Calu3 (cell line): ENCODE measurements around the gene ELMO1. TPM values are rescaled to one million over a fixed set of nuclear protein-coding genes. Genes with fewer than 3 reads are reported as not detected.

Experiments
- BruUV-seq: library from RNA; stranded (reverse); fragments of 400-500 nt; replicated peaks from 2 replicates; lab custom pipeline; 2021; lab: Mats Ljungman, UMichigan
- CTCF ChIA-PET: fragments of 300-600 bp; sonication (Branson Sonifier 250); formaldehyde crosslinking; loops from one replicate; lab custom pipeline; 2022; ENCODE audit warnings: antibody characterized with exemption; lab: Charles Lee
- DNase-seq: peaks from one replicate; pipeline ENCODE4 v3.0.0; 2022
- H3K27ac Mint-ChIP-seq: one replicate; pipeline ENCODE4 v1.8.0; 2022; ENCODE audit warnings: mixed read lengths; ENCODE audit not compliant: unreplicated experiment
- H3K27me3 Mint-ChIP-seq: one replicate; pipeline ENCODE4 v1.8.0; 2022; ENCODE audit warnings: mixed read lengths; ENCODE audit not compliant: unreplicated experiment
- H3K36me3 Mint-ChIP-seq: one replicate; pipeline ENCODE4 v1.8.0; 2022; ENCODE audit warnings: mild to moderate bottlenecking, moderate library complexity, mixed read lengths; ENCODE audit not compliant: insufficient read depth, unreplicated experiment
- H3K4me1 Mint-ChIP-seq: one replicate; pipeline ENCODE4 v1.8.0; 2022; ENCODE audit warnings: mild to moderate bottlenecking, low read depth, mixed read lengths; ENCODE audit not compliant: unreplicated experiment
- H3K4me3 Mint-ChIP-seq: one replicate; pipeline ENCODE4 v1.8.0; 2022; ENCODE audit warnings: mild to moderate bottlenecking, low read depth, moderate library complexity, mixed read lengths; ENCODE audit not compliant: unreplicated experiment
- H3K9me3 Mint-ChIP-seq: one replicate; pipeline ENCODE4 v1.8.0; 2022; ENCODE audit warnings: low read depth, mixed read lengths; ENCODE audit not compliant: unreplicated experiment
- intact Hi-C: fragments of 100-400 bp; cut with micrococcal nuclease; formaldehyde crosslinking; loops from one replicate; pipeline ENCODE4 v1.10.0; 2022; ENCODE audit not compliant: unreplicated experiment
- total RNA-seq: library from RNA; stranded (reverse); gene quantifications from 2 replicates; pipeline ENCODE4 v1.2.3, GENCODE V29; 2022
- TF ChIP-seq, protein P1 (sequence below): fragments of 200-600 bp; IDR thresholded peaks from one replicate; pipeline ENCODE4 v1.8.0; 2022; ENCODE audit warnings: antibody characterized with exemption; ENCODE audit not compliant: unreplicated experiment

ELMO1 gene
- total RNA-seq, 1 experiment from 2014 or later, result not detected

DNA sequence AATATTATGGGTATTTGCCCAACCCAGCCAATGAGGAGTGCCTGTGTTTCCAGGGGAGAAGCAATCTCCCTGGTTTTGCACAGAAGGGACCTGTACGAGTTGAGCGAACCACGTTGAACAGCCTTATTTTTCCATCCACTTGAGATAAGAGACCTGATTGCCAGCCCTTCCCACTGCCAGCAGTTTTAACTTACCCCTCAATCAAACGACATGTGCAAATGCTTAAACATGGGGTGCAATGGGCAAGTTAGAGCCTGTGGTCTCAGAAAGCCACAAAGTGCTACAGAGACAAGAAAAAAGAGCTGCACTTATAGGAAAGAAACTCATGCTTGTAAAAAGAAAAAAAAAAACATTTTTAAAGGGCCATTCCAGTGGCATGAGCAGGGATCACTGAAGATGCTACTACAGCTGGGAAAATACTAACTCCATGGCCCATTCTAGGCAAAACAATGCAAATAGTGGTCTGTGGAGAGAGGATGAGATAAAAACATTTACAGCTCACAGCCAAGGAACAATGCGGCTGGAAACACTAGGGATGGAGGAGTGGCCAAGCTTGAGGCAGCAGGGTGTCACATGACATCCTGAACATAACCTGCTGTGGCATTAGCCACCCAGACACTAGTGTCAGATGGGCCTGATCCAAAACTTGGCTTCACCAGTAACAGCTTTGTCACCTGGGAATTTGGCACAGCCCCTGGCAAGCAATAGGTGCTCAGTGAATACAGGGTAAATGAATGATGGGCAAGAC lies 162.8 kb downstream of the ELMO1 start:
- CTCF ChIA-PET, result interaction anchor here (0.6 kb wide), 1 partner anchor 67 kb away, joined by 3 read pairs; no protein-coding TSS in a partner anchor

DNA sequence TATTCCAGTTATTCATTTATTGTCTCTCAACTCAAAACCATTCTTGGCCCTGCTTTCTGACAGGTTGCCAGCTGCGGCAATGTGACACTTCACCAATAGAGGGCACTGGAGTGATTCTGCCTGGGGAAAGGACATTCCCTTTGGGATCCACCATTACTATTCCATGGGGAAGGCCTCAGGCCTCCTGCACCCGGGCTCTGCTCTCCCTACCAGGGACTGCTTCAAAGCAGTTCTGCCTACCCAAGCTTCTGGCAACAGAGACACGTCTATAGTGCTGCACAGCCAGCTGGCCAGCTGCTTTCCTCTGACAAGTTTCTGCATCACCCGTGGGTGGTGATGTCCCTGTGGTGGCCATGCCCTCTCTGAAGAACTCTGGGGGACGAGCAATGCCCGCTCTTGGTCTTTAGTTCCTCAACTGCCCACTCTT lies 163.8 kb downstream of the ELMO1 start:
- intact Hi-C loops, result loop anchor here (2.0 to 5.0 kb wide), 2 partner anchors 68 to 212 kb away; no protein-coding TSS in a partner anchor
- H3K27me3 Mint-ChIP-seq, result peaks cover 20% of the 10 kb centered on the region
- H3K4me1 Mint-ChIP-seq, result no peaks in the 10 kb centered on the region
- H3K36me3 Mint-ChIP-seq, result no peaks in the 10 kb centered on the region
- TF ChIP-seq, protein P1, sequence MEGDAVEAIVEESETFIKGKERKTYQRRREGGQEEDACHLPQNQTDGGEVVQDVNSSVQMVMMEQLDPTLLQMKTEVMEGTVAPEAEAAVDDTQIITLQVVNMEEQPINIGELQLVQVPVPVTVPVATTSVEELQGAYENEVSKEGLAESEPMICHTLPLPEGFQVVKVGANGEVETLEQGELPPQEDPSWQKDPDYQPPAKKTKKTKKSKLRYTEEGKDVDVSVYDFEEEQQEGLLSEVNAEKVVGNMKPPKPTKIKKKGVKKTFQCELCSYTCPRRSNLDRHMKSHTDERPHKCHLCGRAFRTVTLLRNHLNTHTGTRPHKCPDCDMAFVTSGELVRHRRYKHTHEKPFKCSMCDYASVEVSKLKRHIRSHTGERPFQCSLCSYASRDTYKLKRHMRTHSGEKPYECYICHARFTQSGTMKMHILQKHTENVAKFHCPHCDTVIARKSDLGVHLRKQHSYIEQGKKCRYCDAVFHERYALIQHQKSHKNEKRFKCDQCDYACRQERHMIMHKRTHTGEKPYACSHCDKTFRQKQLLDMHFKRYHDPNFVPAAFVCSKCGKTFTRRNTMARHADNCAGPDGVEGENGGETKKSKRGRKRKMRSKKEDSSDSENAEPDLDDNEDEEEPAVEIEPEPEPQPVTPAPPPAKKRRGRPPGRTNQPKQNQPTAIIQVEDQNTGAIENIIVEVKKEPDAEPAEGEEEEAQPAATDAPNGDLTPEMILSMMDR, result peak; percentile 53
- DNase-seq, result peak; percentile 63
- CTCF ChIA-PET, result interaction anchor here (1.0 kb wide), 1 partner anchor 69 kb away, joined by 3 read pairs; no protein-coding TSS in a partner anchor
- H3K27ac Mint-ChIP-seq, result no peak overlapping the region
- peaks cover 3% of the 10 kb centered on the region for H3K9me3 Mint-ChIP-seq
- no TSS peak for BruUV-seq
- no peak overlapping the region for H3K4me3 Mint-ChIP-seq

More for the DNA sequence above, 162.8 kb downstream of the ELMO1 start:
- intact Hi-C loops, result loop anchor here (2.0 kb wide), 1 partner anchor 67 kb away; no protein-coding TSS in a partner anchor
- no peak overlapping the region for H3K27ac Mint-ChIP-seq
- DNase-seq, result no peak
- no peak overlapping the region for H3K4me3 Mint-ChIP-seq
- peaks cover 12% of the 10 kb centered on the region for H3K27me3 Mint-ChIP-seq
- H3K9me3 Mint-ChIP-seq, result peaks cover 3% of the 10 kb centered on the region
- BruUV-seq, result no TSS peak
- no peaks in the 10 kb centered on the region for H3K36me3 Mint-ChIP-seq
- H3K4me1 Mint-ChIP-seq, result no peaks in the 10 kb centered on the region
- TF ChIP-seq, protein P1, result no peak

DNA sequence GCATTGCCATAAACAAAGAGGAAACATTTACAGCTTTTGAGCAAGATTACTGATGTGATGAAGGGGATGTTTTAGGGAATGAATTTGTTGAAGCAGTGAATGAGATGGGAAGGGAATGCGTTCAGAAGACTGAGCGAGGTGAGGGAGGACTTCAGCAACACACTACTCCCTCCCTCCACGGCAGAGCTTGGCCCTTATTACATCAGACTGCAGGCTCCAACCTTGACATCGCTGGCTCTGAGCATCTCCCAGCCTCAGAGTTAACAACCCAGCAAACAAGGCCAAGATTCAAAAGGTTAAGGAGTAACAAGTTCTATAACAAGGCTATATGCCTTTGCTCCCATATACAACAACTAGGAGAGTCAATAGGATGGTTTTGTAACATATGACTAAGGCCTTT lies 164.4 kb downstream of the ELMO1 start:
- Mint-ChIP-seq H3K36me3 (no peaks in the 10 kb centered on the region), H3K27me3 (peaks cover 23% of the 10 kb centered on the region), H3K9me3 (peaks cover 6% of the 10 kb centered on the region), H3K27ac (no peak overlapping the region), H3K4me1 (no peaks in the 10 kb centered on the region), H3K4me3 (no peak overlapping the region)
- BruUV-seq, result no TSS peak
- TF ChIP-seq, protein P1, result no peak
- CTCF ChIA-PET, result interaction anchor here (1.0 kb wide), 1 partner anchor 70 kb away, joined by 3 read pairs; no protein-coding TSS in a partner anchor
- intact Hi-C loops, result loop anchor here (2.0 to 5.0 kb wide), 2 partner anchors 69 to 213 kb away; no protein-coding TSS in a partner anchor
- no peak for DNase-seq

DNA sequence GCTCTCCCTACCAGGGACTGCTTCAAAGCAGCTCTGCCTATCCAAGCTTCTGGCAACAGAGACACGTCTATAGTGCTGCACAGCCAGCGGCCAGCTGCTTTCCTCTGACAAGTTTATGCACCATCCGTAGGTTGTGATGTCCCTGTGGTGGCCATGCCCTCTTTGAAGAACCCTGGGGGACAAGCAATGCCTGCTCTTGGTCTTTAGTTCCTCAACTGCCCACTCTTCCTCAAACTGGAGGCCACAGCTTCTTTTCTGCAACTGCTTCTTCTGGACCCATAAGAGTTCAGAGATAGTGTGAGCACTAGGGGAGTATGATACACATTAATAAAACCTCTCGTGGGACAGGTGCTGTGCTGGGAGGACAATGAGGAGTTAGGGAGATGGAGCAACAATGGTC lies 164.9 kb downstream of the ELMO1 start:
- Mint-ChIP-seq H3K4me1 (no peaks in the 10 kb centered on the region), H3K27me3 (peaks cover 23% of the 10 kb centered on the region), H3K36me3 (no peaks in the 10 kb centered on the region), H3K9me3 (peaks cover 7% of the 10 kb centered on the region), H3K27ac (no peak overlapping the region), H3K4me3 (no peak overlapping the region)
- intact Hi-C loops, result loop anchor here (2.0 to 5.0 kb wide), 2 partner anchors 69 to 214 kb away; no protein-coding TSS in a partner anchor
- no peak for DNase-seq
- no TSS peak for BruUV-seq
- TF ChIP-seq, protein P1, result no peak
- CTCF ChIA-PET, result no interaction called here
